Prostate gland (tissue), 2 donors: ENCODE measurements around the gene ITGA3.

Experiments
- POLR2A ChIP-seq: fragments of 450-650 bp; IDR thresholded peaks from one replicate; pipeline ENCODE4 v1.6.1; 2016; ENCODE audit warnings: antibody characterized with exemption, mild to moderate bottlenecking
- TF ChIP-seq, protein P1 (sequence below), 4 experiments: fragments of 200-600 bp in 2 of 4; fragments of 450-650 bp in 2 of 4; sonication (generic) in 2 of 4; IDR thresholded peaks; 1 replicate in 3 of 4; 2 replicates in 1 of 4; pipeline ENCODE4 v1.5.1; 2016 to 2019; ENCODE audit warnings: antibody characterized with exemption in 4 of 4, mild to moderate bottlenecking in 2 of 4, moderate library complexity in 2 of 4

DNA sequence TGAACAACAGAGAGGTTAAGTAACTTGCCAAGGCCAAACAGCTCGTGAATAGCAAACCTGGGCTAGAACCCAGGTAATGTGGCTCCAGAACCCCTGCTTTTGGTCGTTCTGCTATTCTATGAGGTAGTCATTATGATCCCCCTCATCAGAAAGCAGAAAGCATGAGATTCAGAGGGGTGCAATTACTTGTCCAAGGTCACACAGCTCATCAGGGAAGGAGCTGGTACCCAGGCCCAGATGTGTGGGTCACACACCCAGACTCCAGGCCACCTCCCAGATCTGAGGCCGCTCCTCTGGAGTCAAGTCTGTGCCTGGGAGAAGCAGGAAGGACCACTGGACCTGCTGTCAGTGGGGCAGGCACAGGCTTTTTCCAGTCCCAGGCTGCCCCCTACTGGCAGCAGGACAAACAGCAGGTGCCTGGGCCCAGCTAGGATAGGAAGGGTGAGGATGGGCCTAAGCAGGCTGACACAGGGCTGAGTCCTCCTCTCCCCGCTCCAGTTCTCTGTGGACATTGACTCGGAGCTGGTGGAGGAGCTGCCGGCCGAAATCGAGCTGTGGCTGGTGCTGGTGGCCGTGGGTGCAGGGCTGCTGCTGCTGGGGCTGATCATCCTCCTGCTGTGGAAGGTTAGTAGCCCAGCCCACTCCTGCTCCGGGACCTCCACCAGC lies 31.5 kb downstream of the ITGA3 start:
- TF ChIP-seq, protein P1, sequence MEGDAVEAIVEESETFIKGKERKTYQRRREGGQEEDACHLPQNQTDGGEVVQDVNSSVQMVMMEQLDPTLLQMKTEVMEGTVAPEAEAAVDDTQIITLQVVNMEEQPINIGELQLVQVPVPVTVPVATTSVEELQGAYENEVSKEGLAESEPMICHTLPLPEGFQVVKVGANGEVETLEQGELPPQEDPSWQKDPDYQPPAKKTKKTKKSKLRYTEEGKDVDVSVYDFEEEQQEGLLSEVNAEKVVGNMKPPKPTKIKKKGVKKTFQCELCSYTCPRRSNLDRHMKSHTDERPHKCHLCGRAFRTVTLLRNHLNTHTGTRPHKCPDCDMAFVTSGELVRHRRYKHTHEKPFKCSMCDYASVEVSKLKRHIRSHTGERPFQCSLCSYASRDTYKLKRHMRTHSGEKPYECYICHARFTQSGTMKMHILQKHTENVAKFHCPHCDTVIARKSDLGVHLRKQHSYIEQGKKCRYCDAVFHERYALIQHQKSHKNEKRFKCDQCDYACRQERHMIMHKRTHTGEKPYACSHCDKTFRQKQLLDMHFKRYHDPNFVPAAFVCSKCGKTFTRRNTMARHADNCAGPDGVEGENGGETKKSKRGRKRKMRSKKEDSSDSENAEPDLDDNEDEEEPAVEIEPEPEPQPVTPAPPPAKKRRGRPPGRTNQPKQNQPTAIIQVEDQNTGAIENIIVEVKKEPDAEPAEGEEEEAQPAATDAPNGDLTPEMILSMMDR (IDR thresholded peaks at IDR 0.05): peak; percentile 88 to 94 (median 94)
- no peak for TF ChIP-seq POLR2A
